GM18507 (cell line): ENCODE data around the gene SLC16A7.
"Not testable (repeated sequence)": the region's sequence is repeated elsewhere in the genome, so short reads cannot be mapped to it uniquely, and the experiment has no call there.

Experiments used
- DNase-seq: peaks from one replicate; pipeline ENCODE4 v3.0.0; 2011; ENCODE audit warnings: low read depth; ENCODE audit not compliant: insufficient read length; ENCODE audit errors: extremely low spot score
- FAIRE-seq: peaks from 2 replicates; lab custom pipeline; 2011; peaks lifted over from hg19 to GRCh38; lab: Jason Lieb, UNC

Gene SLC16A7

DNA sequence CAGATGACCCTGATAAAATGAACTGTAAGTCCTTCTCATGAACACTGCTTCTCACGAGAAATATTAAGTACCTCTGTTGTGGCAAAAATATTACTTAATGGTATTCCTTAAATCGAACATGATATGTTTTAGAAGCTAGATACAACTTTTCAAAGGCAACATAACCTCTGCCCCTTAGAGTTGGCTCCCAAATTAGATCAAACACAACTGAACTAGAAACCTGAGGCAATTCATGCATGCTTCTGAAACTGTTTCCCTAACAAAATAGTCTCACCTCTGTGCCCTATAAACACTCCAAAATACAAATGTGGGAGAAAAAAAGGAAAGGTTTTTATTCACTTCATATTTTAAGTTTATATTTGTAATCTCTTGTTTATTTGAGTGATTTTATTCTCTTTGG is 121.6 kb downstream of the SLC16A7 start:
- FAIRE-seq (no peak), DNase-seq (no peak)

- FAIRE-seq (no peak), DNase-seq (no peak)
Measured at GRCh38 chr12:59719701-59720100, 123.9 kb downstream of the SLC16A7 start.

- DNase-seq (no peak), FAIRE-seq (no peak)
Measured at GRCh38 chr12:59723520-59723919, 127.7 kb downstream of the SLC16A7 start.

- FAIRE-seq (no peak), DNase-seq (no peak)
Measured at GRCh38 chr12:59724011-59724695, 128.3 kb downstream of the SLC16A7 start.

- FAIRE-seq, result no peak
- DNase-seq, result no peak
Measured at GRCh38 chr12:59733200-59733599, 137.4 kb downstream of the SLC16A7 start.

- no peak for DNase-seq
- FAIRE-seq, result no peak
Measured at GRCh38 chr12:59734371-59734770, 138.5 kb downstream of the SLC16A7 start.

GRCh38 chr12:59735231-59735630 is 139.4 kb downstream of the SLC16A7 start:
- DNase-seq (no peak), FAIRE-seq (no peak)

DNA sequence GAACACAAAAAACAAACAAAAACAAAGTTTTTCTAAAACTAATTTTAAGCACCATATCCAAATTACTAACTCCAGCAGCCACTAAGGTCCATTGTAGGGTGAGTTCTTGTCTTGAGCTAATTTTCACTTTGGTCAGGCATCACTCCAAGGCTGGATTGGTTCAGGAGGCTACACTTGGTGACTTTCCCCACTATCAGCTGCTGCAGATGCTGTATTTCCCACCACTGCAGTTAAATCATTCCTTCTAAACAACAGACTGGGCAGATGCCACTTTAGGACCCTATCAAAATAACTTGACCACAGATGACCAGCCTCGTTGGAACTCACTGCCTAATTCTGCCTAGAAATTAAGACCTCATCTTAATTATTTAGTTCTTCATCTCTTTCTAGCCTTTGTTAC is 140.5 kb downstream of the SLC16A7 start:
- FAIRE-seq, result no peak
- DNase-seq, result no peak

- DNase-seq (no peak), FAIRE-seq (no peak)
Measured at GRCh38 chr12:59736786-59737185, 141.0 kb downstream of the SLC16A7 start.

DNA sequence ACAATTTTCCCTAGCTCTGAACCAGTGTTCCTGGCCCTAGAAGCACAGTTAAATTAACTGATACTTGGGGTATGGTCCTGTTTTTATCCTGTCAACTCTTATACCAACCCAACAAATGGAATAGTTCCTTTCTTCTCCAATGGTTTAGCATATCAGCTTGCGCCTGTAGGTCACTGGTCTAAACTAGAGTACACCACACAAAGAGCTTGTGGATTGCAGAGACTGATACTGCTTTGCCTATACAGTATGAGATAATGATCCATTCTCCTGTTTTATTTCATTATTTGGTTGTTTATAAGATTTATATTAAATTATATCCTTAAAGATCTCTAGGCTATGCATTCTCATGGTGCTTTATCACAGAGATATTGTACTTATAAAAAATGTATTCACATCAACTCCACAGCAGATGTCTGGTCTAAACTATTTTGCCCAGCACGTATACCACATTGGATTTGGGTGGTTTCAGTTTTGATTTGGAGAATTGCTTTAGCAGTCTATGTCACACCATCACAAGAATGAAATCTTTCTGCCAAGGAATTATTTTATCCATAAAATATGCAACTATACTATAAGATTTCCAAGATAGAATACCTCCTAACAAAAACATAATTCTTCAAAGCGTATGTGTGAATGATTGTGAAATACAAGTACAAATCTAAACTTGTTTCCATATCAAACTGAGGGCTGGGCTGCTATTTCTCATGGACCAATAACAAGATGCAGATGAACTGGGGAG is 142.1 kb downstream of the SLC16A7 start:
- DNase-seq (no peak), FAIRE-seq (no peak)

GRCh38 chr12:59742841-59743240 is 147.0 kb downstream of the SLC16A7 start:
- DNase-seq, result no peak

GRCh38 chr12:59744564-59744963 is 148.7 kb downstream of the SLC16A7 start:
- DNase-seq, result no peak
- no peak for FAIRE-seq

More at GRCh38 chr12:59742841-59743240, 147.0 kb downstream of the SLC16A7 start:
- FAIRE-seq, result no peak

GRCh38 chr12:59751091-59751490 is 155.3 kb downstream of the SLC16A7 start:
- FAIRE-seq, DNase-seq: not testable (repeated sequence)

GRCh38 chr12:59761542-59761941 is 165.7 kb downstream of the SLC16A7 start:
- FAIRE-seq (no peak), DNase-seq (no peak)

- DNase-seq, result no peak
- no peak for FAIRE-seq
Measured at GRCh38 chr12:59763835-59764234, 168.0 kb downstream of the SLC16A7 start.

DNA sequence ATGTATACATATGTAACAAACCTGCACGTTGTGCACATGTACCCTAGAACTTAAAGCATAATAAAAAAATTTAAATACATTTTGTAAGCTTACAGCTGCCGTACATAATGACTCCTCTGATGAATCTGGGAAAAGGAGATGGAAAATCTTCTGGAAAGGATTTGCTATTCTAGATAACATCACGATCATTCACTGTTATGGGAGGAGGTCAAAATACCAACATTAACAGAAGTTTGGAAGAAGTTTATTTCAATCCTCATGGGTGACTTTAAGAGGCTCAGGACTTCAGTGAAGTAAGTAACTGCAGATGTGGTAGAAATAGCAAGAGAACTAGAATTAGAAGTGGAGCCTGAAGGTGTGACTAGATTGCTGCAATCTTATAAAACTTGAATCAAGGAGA is 172.2 kb downstream of the SLC16A7 start:
- DNase-seq, result no peak
- FAIRE-seq, result no peak

- FAIRE-seq, result no peak
- no peak for DNase-seq
Measured at GRCh38 chr12:59780605-59781135, 184.8 kb downstream of the SLC16A7 start.

GRCh38 chr12:59787610-59788009 is 191.8 kb downstream of the SLC16A7 start:
- no peak for DNase-seq
- no peak for FAIRE-seq

- no peak for DNase-seq
- FAIRE-seq, result no peak
Measured at GRCh38 chr12:59792647-59793046, 196.8 kb downstream of the SLC16A7 start.

GRCh38 chr12:59803735-59804134 is 207.9 kb downstream of the SLC16A7 start:
- DNase-seq, result no peak
- FAIRE-seq, result no peak
